Measurements from ENCODE around the gene SCN5A.

The SCN5A gene

DNA sequence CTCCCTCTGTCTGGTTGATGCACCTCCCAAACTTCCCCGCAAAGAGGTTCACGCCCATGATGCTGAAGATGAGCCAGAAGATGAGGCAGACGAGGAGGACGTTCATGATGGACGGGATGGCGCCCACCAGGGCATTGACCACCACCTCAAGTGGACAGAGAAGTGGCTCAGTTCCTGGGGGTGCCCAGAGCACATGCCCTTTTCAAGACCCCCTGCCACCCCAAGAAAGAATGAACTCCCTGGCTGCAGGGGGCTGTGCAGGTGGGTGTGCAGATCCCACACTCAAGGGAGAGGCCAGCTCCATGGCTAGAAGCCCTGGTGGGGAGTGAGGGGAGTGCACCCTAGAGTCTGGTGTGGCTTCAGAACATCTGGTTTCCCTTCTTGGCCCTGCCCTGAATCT, 89.2 kb downstream of the SCN5A start:
- no peak for DNase-seq (ENCODE audit: low read depth)

DNA sequence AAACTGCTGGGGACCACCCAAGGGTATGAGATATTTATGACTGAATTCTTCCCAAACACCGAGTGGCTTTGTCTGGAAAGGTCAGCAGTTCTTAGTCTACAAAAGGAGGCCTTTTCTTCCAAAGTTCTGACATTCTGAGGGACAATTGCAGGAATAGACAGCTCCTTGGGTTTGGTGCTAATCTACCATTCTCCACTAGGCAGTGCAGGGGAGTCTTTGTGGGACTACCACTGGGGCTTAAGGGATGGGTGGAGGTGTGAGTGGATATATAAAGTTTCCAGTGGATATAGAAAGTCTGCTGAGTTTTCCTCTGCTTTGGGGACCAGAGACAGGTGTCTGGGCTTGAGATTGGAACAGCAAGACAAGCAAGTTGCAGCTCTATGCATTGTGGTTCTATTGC, 90.6 kb downstream of the SCN5A start:
- no peak for DNase-seq (ENCODE audit: low read depth)

DNA sequence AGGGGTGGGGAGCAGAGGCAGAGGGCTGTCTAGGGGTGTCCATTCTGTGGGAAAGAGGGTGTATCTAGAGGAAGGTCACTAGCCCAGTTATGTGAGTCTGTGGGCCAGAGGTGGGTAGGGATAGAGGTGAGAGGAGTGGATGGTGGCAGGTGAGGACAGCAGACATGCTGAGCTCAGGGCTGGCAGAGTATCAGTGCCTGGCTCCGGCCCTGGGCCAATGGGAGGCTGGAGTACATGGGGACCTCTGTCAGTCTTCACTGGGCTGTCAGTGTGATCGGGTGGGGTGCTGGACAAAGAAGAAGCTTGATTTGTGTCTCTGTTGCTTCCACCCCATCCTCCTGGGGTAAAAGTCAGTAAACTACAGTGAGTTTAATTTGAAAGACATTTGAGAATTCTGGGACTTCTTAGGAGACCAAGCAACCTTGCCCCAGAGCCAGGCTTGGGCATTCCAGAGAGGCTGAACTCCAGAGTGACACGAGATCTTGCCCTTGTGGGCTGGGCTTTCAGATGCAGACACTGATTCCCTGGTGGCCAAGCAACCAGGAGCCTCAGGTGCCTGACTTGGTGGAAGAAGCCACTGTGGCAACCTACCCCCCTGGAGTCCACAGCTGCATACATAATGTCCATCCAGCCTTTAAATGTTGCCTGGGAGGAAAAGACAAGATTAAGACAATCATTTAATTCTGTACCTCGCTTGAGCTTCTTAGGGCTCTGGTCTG, 92.7 kb downstream of the SCN5A start:
- no peak for DNase-seq (ENCODE audit: low read depth)

DNA sequence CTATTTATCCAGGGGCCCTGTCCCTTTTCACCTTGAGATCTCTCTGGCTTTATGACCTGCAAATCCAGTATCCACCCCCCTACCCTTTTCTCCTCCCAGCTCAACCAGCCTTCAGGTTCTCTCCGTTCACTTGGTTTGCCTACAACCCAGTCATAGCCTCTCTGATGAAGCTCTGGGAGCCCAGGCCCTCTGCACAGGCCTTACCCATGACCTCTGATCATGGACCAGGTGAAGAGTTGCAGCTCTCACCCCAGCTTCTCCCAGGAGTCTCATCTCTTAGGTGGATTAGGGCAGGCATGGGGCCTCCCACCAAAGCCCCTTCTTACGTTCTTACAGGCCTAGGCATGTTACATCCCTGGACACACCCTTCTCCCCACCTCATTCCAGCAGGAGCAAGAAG, 93.6 kb downstream of the SCN5A start:
- DNase-seq (ENCODE audit: low read depth): no peak

DNA sequence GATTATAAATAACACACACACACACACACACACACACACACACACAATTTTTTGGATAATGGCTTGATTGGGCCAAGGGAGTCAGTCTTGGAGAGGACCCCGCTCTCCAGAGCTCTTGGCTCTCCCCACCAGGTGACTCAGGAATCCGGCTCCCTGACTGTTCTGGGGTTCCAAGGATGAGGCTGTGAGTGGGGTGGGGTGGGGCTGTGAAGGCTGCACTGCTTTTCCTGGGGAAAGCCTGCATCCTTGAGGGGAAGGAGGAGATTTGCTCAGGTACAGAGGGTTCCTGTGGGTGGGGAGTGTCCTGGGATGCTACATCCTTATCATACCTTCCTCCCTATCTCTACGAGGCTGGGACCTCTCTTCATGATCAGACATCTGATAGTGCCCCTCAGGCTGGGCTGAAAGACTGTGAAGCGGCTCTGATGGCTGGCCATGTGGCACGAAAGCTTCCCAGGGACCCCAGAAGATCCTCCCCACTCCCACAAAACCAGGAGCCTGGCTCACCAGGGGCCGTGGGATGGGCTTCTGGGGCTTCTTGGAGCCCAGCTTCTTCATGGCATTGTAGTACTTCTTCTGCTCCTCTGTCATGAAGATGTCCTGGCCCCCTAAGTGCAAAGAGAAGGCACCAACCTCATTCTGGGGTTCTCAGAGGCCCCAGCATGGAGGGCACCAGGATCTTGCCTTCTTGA, 94.2 kb downstream of the SCN5A start:
- DNase-seq (ENCODE audit: low read depth): no peak

DNA sequence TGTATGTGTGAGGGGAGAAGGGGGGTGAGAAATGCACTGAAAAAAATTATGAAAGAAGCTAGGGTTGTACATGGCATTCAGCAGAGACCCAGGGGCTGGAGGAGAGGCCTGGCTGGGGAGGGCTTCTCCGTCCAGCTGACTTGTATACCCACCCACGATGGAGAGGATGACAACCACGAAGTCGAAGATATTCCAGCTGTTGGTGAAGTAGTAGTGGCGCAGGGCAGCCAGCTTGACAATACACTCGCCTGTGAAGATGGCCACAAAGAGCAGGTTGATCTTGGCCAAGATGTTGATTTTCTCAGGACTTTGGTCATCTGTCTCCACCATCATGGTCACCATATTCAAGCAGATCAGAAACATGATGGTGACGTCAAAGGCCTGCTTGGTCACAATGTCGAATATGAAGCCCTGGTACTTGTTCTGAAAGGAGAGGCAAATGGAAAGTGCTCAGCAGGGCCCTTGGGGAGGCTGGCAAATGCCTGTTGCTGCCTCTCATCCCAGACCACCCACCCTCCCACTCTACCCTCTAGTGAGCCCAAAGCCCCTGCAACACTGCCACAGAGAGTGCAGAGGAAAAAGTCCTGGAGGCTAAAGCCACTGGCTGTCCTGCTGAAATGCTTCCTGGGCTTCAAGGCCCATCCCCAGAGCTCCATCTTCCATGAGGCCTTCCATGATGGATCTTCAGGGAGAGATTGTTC, 95.2 kb downstream of the SCN5A start:
- DNase-seq (ENCODE audit: low read depth): no peak

DNA sequence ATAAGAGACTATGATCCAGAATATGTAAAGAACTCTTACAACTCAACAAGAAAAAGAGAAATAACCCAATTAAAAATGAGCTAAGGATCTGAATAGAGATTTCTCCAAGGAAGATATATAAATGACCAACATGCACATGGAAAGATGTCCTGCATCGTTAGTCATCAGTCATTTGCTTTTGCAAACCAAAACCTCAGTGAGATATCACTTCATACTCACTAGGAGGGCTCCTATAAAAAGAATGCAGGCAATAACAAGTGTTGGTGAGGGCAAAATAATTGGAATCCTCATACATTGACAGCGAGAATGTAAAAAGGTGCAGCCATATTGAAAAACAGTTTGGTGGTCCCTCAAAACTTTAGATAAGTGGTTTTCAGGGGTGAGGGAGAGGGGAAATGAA, 96.4 kb downstream of the SCN5A start:
- DNase-seq (ENCODE audit: low read depth): no peak

DNA sequence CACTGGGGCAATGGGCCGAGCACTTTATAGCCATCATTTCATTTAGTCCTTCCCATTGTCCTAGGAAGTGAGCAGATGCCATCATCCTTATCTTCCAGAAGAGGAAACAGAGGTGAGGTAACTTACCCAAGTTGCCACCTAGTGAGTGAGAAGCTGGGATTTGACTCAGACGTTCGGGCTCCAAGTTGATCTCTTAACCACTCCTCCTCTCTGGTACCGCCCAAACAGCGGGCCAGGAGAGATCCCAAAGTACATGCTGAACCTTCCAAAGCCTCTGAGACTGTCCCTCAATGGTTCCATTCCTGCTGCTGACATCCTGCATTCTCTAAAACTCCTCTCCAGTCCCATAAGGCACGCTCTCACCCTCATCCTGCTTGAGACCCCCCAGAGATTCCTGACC, 97.1 kb downstream of the SCN5A start:
- DNase-seq (ENCODE audit: low read depth): no peak

DNA sequence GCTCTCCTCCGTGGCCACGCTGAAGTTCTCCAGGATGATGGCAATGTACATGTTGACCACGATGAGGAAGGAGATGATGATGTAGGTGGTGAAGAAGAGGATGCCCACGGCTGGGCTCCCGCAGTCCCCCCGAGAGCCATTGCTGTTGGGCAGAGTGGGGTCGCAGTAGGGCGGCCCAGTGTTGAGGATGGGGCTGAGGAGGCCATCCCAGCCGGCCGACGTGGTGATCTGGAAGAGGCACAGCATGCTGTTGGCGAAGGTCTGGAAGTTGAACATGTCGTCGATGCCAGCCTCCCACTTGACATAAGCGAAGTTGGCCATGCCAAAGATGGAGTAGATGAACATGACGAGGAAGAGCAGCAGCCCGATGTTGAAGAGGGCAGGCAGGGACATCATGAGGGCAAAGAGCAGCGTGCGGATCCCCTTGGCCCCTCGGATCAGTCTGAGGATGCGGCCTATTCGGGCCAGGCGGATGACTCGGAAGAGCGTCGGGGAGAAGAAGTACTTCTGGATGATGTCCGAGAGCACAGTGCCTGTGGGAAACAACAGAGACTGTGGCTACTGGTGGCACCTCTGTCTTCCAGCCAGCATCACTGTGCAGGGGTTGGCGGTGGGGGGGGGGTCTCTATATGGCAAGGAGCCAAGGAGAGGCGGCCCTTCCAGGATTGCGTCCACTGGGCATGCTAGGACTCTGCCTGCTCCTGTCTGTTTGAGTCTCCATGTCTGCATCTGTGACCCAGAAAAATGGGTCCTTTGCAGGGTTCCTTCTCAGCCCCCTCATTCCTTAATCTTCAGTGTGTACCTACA, 98.3 kb downstream of the SCN5A start:
- DNase-seq (ENCODE audit: low read depth): no peak

DNA sequence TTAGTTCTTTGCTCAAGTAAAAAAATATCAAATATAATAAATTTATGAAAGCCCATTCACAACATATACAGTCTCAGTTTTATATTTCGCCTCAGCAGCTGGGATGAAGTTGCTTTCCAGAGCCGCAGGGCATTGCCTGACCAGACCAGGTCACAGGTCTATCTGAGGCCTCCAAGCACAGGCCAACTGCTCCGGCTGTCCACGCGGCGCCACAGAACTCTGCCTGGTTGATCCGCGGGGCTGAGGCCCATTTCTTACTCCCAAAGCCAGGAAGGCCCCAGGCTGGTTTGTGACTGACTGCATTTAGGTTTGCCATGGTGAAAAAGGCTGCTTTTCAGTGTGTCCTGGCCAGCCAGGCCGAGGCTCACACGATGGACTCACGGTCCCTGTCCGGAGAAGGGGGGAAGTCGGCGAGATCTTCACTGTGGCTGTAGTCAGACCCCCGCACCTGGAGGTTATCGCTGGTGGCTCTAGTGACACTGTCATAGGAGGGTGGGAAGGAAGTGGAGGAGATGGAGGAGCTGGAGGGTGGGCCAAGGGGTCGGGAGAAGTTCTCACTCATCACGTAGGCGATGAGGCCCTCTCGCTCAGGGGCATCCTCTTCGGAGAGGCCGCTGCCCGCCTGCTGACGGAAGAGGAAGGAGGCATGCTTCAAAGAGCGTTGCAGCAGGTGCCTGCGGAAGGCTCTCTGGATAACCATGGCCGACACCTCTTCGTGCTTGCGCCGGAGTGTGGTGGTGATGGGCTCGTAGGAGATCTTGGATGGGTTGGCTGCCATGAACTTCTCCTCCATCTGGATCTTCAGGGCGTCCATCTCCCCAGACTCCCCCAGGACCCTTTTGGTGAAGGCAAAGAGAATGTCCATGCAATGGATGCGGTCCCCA, 99.3 kb downstream of the SCN5A start:
- DNase-seq (ENCODE audit: low read depth): no peak

DNA sequence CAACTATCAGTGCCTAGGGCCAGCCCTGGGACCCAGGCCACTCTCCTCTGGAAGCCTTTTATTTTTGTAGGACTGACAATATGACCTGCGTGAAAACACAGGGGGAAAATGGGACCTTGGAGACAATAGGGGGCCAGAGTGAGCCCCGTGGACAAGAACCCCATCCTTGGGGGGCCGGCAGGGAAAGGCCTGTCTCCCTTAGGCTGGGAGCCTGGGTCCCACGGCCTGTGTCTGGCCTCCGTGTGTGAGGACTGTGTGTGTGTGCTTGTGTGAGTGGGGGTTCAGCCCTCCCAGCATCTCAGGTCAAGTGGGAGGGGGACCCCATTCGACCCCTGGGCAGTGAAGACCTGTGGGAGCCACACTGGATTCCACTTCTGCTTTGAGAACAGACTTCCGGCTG, 100.0 kb downstream of the SCN5A start:
- no peak for DNase-seq (ENCODE audit: low read depth)

DNA sequence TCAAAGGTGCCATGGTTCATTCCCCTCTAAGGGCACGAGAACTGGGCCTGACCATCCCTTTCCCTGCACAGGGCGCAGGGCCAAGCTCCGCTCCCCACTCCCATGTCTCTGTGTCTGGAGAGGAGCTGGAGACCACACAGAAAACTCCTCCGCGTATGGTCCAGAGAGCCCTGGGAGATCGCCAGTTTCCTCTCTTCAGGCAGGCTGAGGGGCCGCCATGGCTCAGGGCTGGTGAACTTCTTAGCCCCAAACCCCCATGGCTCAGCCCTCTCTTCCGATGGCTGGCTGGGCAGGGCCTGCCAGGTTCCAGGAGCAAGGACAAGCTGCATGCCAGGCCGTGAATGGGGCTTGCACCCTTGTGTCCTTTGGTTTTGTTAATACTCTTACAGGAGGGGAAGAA, 100.4 kb downstream of the SCN5A start:
- DNase-seq (ENCODE audit: low read depth): no peak

DNA sequence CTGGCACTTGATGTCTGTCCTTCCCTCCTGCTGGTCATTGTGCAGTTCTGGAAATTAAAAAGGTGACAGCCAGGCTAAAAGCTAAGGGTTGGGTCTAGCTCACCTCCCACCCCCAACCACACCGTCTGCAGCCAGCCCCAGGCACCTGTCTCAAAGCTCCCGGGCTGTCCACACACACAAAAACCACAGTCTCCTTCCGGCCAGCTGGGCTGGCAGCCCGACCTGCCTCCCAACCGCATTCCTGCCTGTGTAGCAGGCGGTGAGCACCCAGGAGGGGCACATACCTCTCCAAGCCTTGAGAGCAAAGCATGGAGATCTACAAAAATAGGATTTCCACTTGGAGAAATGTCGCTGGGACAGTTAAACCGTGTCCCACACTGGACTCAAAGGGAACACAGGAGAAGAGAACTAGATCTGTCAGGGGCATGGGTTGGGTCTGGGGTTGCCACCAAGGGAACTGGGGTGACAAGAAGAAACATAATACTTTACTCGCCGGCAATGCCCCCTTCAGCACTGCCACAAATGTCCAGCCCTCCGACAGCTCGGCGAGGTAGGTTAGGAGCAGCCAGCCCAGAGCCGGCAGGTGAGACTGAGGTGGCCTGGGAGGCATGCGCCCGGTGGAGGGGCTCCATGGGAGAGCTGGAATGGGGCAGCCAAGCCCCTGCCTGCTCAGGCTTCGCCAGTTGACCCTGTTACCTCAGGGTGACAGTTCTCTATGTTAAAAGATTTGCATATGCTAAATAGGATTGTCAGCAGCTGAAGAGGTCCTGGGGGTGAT, 101.1 kb downstream of the SCN5A start:
- DNase-seq (ENCODE audit: low read depth): no peak

DNA sequence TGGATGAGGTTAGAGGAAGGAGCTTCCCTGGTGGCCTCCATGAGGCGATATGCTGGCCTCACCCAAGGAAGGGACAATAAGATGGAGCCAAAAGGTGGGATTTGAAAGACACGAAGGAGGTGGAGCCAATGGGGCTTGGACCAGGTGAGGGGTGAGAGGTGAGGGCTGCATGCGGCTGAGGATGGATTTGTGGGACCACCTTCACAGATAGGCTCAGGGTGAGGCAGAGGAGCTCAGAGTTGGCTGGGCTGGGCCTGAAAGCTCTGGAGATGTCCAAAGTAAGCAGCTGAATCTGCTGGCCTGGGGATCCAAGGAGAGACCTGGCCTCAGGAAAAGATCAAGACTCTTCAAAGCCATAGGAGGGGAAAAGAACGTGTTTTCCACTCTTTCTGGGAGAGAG, 103.5 kb downstream of the SCN5A start:
- no peak for DNase-seq (ENCODE audit: low read depth)

DNA sequence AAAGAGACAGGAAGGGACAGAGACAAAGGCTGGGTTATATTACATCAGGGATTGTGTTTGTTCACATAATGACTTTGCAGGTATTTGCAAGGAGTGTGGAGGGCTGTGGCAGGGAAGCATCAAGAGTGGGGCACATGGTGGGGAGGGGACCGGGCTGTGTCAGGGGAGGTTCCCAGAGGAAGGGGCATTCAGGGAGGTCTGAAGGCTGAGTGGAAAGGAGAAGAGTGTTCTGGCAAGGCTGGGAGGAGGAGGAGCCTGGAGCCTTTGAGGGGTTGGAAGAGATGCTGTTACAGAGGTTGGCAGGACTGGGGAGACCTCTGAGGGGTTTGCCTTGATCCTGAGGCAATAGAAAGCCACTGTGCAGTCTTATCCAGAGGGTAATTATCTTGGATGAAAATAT, 103.9 kb downstream of the SCN5A start:
- DNase-seq (ENCODE audit: low read depth): no peak

DNA sequence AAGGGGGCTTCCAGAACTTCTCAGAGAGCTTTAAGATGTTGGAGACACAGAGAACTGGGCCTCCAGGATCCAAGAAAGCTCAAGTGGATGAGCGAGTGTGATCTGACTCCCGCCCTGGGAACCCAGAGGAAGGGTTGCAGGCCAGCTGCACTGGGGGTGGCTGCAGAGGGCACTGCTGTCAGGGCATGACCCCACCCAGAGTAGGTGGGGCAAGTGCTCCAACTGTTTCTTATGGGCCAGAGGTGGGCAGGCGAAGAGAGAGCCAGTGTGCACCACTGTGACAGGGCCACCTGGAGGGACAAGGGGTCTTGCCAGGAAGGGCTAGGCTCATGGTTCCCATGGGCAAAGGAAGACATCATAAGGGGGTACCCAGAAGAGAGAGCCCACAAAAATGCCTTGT, 104.6 kb downstream of the SCN5A start:
- no peak for DNase-seq (ENCODE audit: low read depth)

DNA sequence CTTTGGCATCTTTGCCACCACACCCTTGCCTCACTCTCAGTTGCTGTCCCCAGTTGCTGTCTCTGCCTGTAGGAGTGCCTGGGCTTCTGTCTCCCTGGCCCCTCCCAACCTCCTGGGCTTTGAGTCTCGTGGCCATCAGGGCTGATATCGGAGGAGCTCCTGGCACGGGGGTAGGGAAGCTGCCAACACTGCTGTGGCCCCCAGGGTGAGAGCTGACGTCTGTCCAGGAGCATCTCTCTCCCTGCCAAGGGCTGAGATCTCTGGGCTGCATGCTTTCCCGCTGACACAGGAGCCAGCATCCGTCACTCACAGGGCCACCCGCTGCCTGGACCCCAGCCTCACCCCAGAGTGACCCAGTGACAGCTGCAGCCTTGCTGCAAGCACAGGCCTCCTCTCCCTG, 105.9 kb downstream of the SCN5A start:
- no peak for DNase-seq (ENCODE audit: low read depth)

DNA sequence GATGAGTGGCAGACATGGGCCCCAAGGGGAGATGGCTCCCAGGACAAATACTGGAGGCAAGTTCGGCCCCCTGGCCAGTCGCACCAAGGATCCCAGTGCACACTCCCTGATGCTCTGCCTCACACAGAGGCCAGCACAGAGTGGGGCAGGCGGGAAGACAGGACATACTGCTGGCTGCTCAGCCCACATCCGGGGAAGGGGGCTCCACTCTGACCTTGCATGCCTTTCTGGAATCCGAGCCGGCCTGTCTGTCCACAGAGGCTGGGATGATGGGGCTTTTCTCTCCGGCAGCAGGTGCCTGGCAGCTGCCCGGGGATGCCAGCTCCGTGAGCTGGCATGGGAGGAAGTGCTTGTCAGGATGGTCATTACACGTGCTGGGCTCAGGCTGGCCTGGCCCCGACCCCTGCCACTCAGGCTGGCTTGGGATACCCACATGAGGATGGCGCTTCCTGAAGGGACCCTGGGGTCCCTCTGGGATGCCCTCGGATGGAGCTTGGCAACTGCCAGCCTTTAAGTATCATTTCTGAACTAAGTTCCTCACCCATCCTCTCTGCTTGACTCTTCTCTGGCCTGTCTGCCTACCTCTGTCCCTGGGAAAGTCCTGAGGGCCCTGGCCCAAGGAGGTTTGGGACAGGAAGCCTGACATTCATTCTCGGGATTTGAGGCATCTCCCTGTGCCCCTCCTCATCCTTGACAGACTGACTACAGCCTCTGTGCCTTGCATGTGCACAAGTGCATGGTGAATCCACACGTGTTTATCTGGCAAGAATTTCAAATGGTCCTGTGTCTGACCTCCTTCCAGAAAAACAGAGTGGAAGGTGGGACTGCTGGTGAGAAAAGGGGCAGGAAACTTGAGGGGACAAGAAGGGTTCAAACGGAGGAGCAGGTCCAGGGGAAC, 106.8 kb downstream of the SCN5A start:
- DNase-seq (ENCODE audit: low read depth): no peak

DNA sequence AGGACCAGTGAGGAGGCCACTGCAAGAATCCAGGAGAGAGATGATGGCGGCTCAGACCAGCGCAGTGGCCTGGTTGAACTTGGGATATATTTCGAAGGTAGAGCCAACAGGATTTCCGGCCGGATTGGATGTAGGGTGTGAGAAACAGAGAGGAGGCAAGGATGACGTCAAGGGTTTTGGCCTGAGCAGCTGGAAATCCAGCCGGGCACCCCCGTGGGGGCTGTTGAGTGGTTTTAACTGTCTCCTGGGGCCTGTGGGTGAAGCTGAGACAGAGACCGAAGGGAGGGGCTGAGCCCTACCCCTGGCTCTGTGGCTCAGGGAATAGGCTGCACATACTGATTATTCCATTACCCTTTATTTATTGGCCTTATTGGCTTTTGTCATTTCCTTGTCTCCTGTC, 107.7 kb downstream of the SCN5A start:
- no peak for DNase-seq (ENCODE audit: low read depth)
